Gastrocnemius medialis (tissue), 4 donors: Measurements from ENCODE around the gene ZCCHC24.

Source experiments
- POLR2A ChIP-seq, 2 donors: fragments of 450-650 bp; IDR thresholded peaks; one replicate each; pipeline ENCODE4 v1.6.1; 2017; ENCODE audit warnings: antibody characterized with exemption in 2 of 2, mild to moderate bottlenecking in 2 of 2, moderate library complexity in 2 of 2
- TF ChIP-seq, protein P1 (sequence below), 5 experiments: fragments of 450-650 bp in 3 of 5; fragments of 200-600 bp in 2 of 5; sonication (generic) in 2 of 5; IDR thresholded peaks in 4 of 5; conservative IDR thresholded peaks in 1 of 5; 1 replicate in 4 of 5; 2 replicates in 1 of 5; pipeline ENCODE4 v1.5.1; 2016 to 2019; ENCODE audit warnings: antibody characterized with exemption in 5 of 5, mild to moderate bottlenecking in 3 of 5, moderate library complexity in 3 of 5

- TF ChIP-seq, protein P1, sequence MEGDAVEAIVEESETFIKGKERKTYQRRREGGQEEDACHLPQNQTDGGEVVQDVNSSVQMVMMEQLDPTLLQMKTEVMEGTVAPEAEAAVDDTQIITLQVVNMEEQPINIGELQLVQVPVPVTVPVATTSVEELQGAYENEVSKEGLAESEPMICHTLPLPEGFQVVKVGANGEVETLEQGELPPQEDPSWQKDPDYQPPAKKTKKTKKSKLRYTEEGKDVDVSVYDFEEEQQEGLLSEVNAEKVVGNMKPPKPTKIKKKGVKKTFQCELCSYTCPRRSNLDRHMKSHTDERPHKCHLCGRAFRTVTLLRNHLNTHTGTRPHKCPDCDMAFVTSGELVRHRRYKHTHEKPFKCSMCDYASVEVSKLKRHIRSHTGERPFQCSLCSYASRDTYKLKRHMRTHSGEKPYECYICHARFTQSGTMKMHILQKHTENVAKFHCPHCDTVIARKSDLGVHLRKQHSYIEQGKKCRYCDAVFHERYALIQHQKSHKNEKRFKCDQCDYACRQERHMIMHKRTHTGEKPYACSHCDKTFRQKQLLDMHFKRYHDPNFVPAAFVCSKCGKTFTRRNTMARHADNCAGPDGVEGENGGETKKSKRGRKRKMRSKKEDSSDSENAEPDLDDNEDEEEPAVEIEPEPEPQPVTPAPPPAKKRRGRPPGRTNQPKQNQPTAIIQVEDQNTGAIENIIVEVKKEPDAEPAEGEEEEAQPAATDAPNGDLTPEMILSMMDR (IDR thresholded peaks at IDR 0.05 in 4 of 5, conservative IDR thresholded peaks at IDR 0.05 in 1 of 5), result no peak
- no peak for TF ChIP-seq POLR2A (IDR thresholded peaks at IDR 0.05)
Observed at GRCh38 chr10:79492839-79493238, 47.4 kb upstream of the ZCCHC24 start.
